H1 (cell line): ENCODE data around the gene MRPL50. TPM values are rescaled to one million over a fixed set of nuclear protein-coding genes. Genes with fewer than 3 reads are reported as not detected.

ENCODE experiments used
- BCL11A ChIP-seq, 2 experiments: IDR thresholded peaks; one replicate each; pipeline ENCODE4 v1.6.1; 2011; ENCODE audit warnings: low read depth in 2 of 2, low read length in 2 of 2, mild to moderate bottlenecking in 2 of 2
- CBX5 ChIP-seq: fragments of 300-800, 300-1000 bp; sonication (generic); IDR thresholded peaks from 2 replicates; pipeline ENCODE4 v1.7.1; 2016; ENCODE audit warnings: antibody characterized with exemption, low read length, low read depth
- CREB1 ChIP-seq: IDR thresholded peaks from 2 replicates; pipeline ENCODE4 v1.6.1; 2012; ENCODE audit warnings: inconsistent platforms
- GTF2F1 ChIP-seq: IDR thresholded peaks from 2 replicates; pipeline ENCODE4 v1.6.1; 2012; ENCODE audit warnings: low read depth, low read length, improper control_type of control experiment, borderline replicate concordance
- HDAC2 ChIP-seq, 2 experiments: fragments of 300-600 bp in 1 of 2; sonication (generic) in 1 of 2; IDR thresholded peaks; 2 replicates each; pipeline ENCODE4 v1.6.1; 2011 to 2012; ENCODE audit warnings: low read depth in 2 of 2, low read length in 2 of 2, mild to moderate bottlenecking in 2 of 2, moderate library complexity in 2 of 2, borderline replicate concordance in 1 of 2, inconsistent platforms in 1 of 2
- HDAC6 ChIP-seq: IDR thresholded peaks from one replicate; pipeline ENCODE4 v1.7.1; 2012; ENCODE audit warnings: low read depth, mild to moderate bottlenecking, inconsistent platforms, low read length, moderate library complexity
- JUN ChIP-seq: IDR thresholded peaks from 2 replicates; pipeline ENCODE4 v1.6.1; 2011; ENCODE audit warnings: low read depth, mild to moderate bottlenecking, improper control_type of control experiment, low read length
- KDM5A ChIP-seq: fragments of 200-600 bp; IDR thresholded peaks from 2 replicates; pipeline ENCODE4 v1.7.1; 2012; ENCODE audit warnings: mild to moderate bottlenecking, low read length, inconsistent platforms, mixed read lengths
- POLR2AphosphoS5 ChIP-seq: IDR thresholded peaks from 2 replicates; pipeline ENCODE4 v1.6.1; 2011; ENCODE audit warnings: low read depth, low read length
- polyA plus RNA-seq, 7 experiments: library from polyadenylated mRNA; depleted of rRNA in 3 of 7; stranded (reverse) in 5 of 7; unstranded in 2 of 7; fragments of >200 nt in 5 of 7; fragments of 200-250 nt in 2 of 7; gene quantifications; 1 replicate in 5 of 7; 2 replicates in 1 of 7; 4 replicates in 1 of 7; pipeline versions ENCODE4 v1.2.1 to v1.2.3, GENCODE V29; 2011 to 2013; ENCODE audit warnings: missing spikeins in 2 of 7, mixed read lengths in 2 of 7
- total RNA-seq: library from RNA; stranded (reverse); fragmentation: NEBNext Ultra II Directional; extraction: Animal tissue kit (Norgen Biotek cat#: 25700); gene quantifications from 2 replicates; pipeline ENCODE4 v1.2.1, GENCODE V29; 2021

Gene MRPL50
- total and polyA plus RNA-seq, 2 of the 8 experiments (the other 6 are each of a cell fraction or from before 2014, with no cell fraction given), result 17.8 to 25.1 TPM

GRCh38 chr9:101366038-101366756 is 32.2 kb downstream of the MRPL50 start (continued):
- no peak for TF ChIP-seq HDAC2 (IDR thresholded peaks at IDR 0.05; ENCODE audit: borderline replicate concordance in 1 of 2, low read depth in 2 of 2, low read length in 2 of 2)
- TF ChIP-seq GTF2F1, result no peak
- no peak for TF ChIP-seq CBX5
- no peak for TF ChIP-seq JUN
- TF ChIP-seq KDM5A, result no peak
- no peak for TF ChIP-seq CREB1
- TF ChIP-seq HDAC6, result no peak
- TF ChIP-seq POLR2AphosphoS5, result no peak
- no peak for TF ChIP-seq BCL11A (IDR thresholded peaks at IDR 0.05; ENCODE audit: low read depth in 2 of 2, low read length in 2 of 2)
